ENCODE results near the gene FZR1. TPM values are rescaled to one million over a fixed set of nuclear protein-coding genes. Genes with fewer than 3 reads are reported as not detected.

FZR1 gene
- total and polyA plus RNA-seq, 2 of the 8 experiments (the other 6 are each of a cell fraction or from before 2014, with no cell fraction given), result 21.6 to 35.5 TPM

DNA sequence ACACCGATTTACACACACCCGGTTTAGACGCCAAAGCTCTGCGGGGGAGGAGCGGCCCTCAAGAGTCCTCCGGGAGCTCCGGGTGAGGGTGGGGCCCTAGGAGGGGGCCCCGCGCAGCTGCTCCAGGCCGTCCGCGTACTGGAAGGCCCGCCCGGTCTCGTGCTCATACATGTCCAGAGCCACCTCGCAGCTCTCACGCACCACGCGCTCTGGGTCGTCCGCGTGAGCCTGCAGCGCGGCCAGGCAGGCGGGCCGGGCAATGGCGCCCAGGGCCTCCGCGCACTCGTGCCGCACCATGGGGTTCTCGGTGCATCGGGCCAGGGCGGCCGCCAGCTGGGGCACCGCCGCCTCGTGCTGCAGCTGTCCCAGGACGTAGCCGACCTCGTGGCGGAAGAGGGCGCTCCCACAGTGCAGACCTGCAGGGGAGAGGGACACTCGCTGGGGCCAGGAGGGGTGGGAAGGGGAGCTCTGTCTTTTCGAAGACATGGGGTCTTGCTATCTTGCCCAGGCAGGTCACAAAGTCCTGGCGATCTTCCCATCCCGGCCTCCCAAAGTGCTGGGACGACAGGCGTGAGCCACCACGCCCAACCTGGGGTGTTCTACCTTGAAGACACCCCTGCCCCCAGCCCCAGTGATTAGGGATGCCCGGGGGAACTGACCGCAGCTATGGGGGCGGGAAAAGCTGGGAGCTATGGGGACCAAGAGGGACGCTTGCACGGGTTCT, 14.6 kb upstream of the FZR1 start (continued):
- TF ChIP-seq, protein P1, sequence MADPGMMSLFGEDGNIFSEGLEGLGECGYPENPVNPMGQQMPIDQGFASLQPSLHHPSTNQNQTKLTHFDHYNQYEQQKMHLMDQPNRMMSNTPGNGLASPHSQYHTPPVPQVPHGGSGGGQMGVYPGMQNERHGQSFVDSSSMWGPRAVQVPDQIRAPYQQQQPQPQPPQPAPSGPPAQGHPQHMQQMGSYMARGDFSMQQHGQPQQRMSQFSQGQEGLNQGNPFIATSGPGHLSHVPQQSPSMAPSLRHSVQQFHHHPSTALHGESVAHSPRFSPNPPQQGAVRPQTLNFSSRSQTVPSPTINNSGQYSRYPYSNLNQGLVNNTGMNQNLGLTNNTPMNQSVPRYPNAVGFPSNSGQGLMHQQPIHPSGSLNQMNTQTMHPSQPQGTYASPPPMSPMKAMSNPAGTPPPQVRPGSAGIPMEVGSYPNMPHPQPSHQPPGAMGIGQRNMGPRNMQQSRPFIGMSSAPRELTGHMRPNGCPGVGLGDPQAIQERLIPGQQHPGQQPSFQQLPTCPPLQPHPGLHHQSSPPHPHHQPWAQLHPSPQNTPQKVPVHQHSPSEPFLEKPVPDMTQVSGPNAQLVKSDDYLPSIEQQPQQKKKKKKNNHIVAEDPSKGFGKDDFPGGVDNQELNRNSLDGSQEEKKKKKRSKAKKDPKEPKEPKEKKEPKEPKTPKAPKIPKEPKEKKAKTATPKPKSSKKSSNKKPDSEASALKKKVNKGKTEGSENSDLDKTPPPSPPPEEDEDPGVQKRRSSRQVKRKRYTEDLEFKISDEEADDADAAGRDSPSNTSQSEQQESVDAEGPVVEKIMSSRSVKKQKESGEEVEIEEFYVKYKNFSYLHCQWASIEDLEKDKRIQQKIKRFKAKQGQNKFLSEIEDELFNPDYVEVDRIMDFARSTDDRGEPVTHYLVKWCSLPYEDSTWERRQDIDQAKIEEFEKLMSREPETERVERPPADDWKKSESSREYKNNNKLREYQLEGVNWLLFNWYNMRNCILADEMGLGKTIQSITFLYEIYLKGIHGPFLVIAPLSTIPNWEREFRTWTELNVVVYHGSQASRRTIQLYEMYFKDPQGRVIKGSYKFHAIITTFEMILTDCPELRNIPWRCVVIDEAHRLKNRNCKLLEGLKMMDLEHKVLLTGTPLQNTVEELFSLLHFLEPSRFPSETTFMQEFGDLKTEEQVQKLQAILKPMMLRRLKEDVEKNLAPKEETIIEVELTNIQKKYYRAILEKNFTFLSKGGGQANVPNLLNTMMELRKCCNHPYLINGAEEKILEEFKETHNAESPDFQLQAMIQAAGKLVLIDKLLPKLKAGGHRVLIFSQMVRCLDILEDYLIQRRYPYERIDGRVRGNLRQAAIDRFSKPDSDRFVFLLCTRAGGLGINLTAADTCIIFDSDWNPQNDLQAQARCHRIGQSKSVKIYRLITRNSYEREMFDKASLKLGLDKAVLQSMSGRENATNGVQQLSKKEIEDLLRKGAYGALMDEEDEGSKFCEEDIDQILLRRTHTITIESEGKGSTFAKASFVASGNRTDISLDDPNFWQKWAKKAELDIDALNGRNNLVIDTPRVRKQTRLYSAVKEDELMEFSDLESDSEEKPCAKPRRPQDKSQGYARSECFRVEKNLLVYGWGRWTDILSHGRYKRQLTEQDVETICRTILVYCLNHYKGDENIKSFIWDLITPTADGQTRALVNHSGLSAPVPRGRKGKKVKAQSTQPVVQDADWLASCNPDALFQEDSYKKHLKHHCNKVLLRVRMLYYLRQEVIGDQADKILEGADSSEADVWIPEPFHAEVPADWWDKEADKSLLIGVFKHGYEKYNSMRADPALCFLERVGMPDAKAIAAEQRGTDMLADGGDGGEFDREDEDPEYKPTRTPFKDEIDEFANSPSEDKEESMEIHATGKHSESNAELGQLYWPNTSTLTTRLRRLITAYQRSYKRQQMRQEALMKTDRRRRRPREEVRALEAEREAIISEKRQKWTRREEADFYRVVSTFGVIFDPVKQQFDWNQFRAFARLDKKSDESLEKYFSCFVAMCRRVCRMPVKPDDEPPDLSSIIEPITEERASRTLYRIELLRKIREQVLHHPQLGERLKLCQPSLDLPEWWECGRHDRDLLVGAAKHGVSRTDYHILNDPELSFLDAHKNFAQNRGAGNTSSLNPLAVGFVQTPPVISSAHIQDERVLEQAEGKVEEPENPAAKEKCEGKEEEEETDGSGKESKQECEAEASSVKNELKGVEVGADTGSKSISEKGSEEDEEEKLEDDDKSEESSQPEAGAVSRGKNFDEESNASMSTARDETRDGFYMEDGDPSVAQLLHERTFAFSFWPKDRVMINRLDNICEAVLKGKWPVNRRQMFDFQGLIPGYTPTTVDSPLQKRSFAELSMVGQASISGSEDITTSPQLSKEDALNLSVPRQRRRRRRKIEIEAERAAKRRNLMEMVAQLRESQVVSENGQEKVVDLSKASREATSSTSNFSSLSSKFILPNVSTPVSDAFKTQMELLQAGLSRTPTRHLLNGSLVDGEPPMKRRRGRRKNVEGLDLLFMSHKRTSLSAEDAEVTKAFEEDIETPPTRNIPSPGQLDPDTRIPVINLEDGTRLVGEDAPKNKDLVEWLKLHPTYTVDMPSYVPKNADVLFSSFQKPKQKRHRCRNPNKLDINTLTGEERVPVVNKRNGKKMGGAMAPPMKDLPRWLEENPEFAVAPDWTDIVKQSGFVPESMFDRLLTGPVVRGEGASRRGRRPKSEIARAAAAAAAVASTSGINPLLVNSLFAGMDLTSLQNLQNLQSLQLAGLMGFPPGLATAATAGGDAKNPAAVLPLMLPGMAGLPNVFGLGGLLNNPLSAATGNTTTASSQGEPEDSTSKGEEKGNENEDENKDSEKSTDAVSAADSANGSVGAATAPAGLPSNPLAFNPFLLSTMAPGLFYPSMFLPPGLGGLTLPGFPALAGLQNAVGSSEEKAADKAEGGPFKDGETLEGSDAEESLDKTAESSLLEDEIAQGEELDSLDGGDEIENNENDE (IDR thresholded peaks at IDR 0.05; ENCODE audit: insufficient replicate concordance, low read length), result no peak
- TF ChIP-seq RBBP5 (IDR thresholded peaks at IDR 0.05; ENCODE audit: borderline replicate concordance, low read depth, low read length) (no peak), BRCA1 (IDR thresholded peaks at IDR 0.05; ENCODE audit: low read depth, low read length) (no peak), SIRT6 (IDR thresholded peaks at IDR 0.05; ENCODE audit: low read length) (no peak), TAF1 (IDR thresholded peaks at IDR 0.05; ENCODE audit: low read depth, low read length) (no peak), KDM4A (IDR thresholded peaks at IDR 0.05; ENCODE audit: low read depth, low read length, severe bottlenecking) (no peak), CBX8 (IDR thresholded peaks at IDR 0.05; ENCODE audit: borderline replicate concordance, low read depth, low read length) (no peak), RNF2 (IDR thresholded peaks at IDR 0.05; ENCODE audit: borderline replicate concordance, low read depth, low read length, missing control alignments, poor library complexity, severe bottlenecking) (no peak), EP300 (IDR thresholded peaks at IDR 0.05; ENCODE audit: borderline replicate concordance in 1 of 2, low read depth in 2 of 2, low read length in 2 of 2) (no peak), JUND (IDR thresholded peaks at IDR 0.05; ENCODE audit: low read length) (no peak)
